GM12878 (cell line): ENCODE results near the gene TYW5. TPM values are rescaled to one million over a fixed set of nuclear protein-coding genes. Genes with fewer than 3 reads are reported as not detected.

Experiments
- ASH2L ChIP-seq: fragments of 300-600, 200-600 bp; sonication (generic); IDR thresholded peaks from 2 replicates; pipeline ENCODE4 v1.6.1; 2017; ENCODE audit warnings: low read depth, mild to moderate bottlenecking, borderline replicate concordance
- CBX5 ChIP-seq: sonication (generic); IDR thresholded peaks from 2 replicates; pipeline ENCODE4 v1.6.1; 2016; ENCODE audit warnings: low read depth, moderate library complexity, mild to moderate bottlenecking, inconsistent platforms
- CHD1 ChIP-seq: IDR thresholded peaks from 2 replicates; pipeline ENCODE4 v1.6.1; 2012; ENCODE audit warnings: low read depth, low read length, improper control_type of control experiment
- CHD2 ChIP-seq: IDR thresholded peaks from 2 replicates; pipeline ENCODE4 v1.6.1; 2011; ENCODE audit warnings: low read depth, low read length, improper control_type of control experiment, borderline replicate concordance
- CTCF ChIP-seq, 3 experiments: IDR thresholded peaks in 2 of 3; conservative IDR thresholded peaks in 1 of 3; 2 replicates each; pipeline ENCODE4 v1.5.1; 2011; ENCODE audit warnings: low read depth in 3 of 3, low read length in 3 of 3, mild to moderate bottlenecking in 3 of 3, control low read depth in 2 of 3, moderate library complexity in 2 of 3, inconsistent platforms in 1 of 3, mixed read lengths in 1 of 3; ENCODE audit not compliant: control insufficient read depth in 2 of 3, insufficient read depth in 1 of 3; ENCODE audit errors: extremely low read depth in 1 of 3
- HDAC2 ChIP-seq: fragments of 200-600 bp; sonication (generic); IDR thresholded peaks from 2 replicates; pipeline ENCODE4 v1.6.1; 2017
- JUNB ChIP-seq: IDR thresholded peaks from 2 replicates; pipeline ENCODE4 v1.6.1; 2016; ENCODE audit warnings: antibody characterized with exemption, mild to moderate bottlenecking
- MEF2A ChIP-seq: IDR thresholded peaks from 2 replicates; pipeline ENCODE4 v1.6.1; 2011; ENCODE audit warnings: low read depth, mild to moderate bottlenecking, low read length, moderate library complexity; ENCODE audit not compliant: insufficient read depth
- MTA2 ChIP-seq: fragments of 450-650 bp; IDR thresholded peaks from 2 replicates; pipeline ENCODE4 v1.6.1; 2016; ENCODE audit warnings: low read depth, mild to moderate bottlenecking, moderate library complexity
- RELA ChIP-seq: fragments of 450-650 bp; IDR thresholded peaks from 2 replicates; pipeline ENCODE4 v1.8.0; 2014; ENCODE audit warnings: borderline replicate concordance; ENCODE audit not compliant: partially characterized antibody
- SIN3A ChIP-seq: IDR thresholded peaks from 2 replicates; pipeline ENCODE4 v1.6.1; 2012; ENCODE audit warnings: low read depth, low read length, improper control_type of control experiment
- SMAD5 ChIP-seq: IDR thresholded peaks from 2 replicates; pipeline ENCODE4 v1.6.1; 2016; ENCODE audit warnings: antibody characterized with exemption, low read depth
- SREBF1 ChIP-seq: IDR thresholded peaks from 2 replicates; pipeline ENCODE4 v1.6.1; 2012; ENCODE audit warnings: mild to moderate bottlenecking, low read length
- TCF12 ChIP-seq: IDR thresholded peaks from 2 replicates; pipeline ENCODE4 v1.6.1; 2011; ENCODE audit warnings: low read depth, mild to moderate bottlenecking, low read length
- ZBTB40 ChIP-seq: fragments of 450-650 bp; IDR thresholded peaks from 2 replicates; pipeline ENCODE4 v1.6.1; 2016; ENCODE audit warnings: mild to moderate bottlenecking, moderate library complexity, borderline replicate concordance
- polyA plus RNA-seq, 11 experiments: library from polyadenylated mRNA; depleted of rRNA in 4 of 11; unstranded in 6 of 11; stranded (reverse) in 5 of 11; fragments of >200 nt; fragmentation: Nextera tagmentation in 4 of 11; fragmentation: Illumina TruSeq in 1 of 11; extraction: Ambion mirVana in 4 of 11; extraction: Trizol in 1 of 11; gene quantifications; 1 replicate in 1 of 11; 2 replicates in 10 of 11; pipeline versions ENCODE4 v1.2.1 to v1.2.3, GENCODE V29; 2011 to 2016; ENCODE audit warnings: inconsistent platforms in 2 of 11, missing spikeins in 2 of 11, low read depth in 1 of 11
- total RNA-seq, 4 experiments: library from RNA; depleted of rRNA in 3 of 4; stranded (reverse); fragments of >200 nt in 3 of 4; fragmentation: Illumina TruSeq in 1 of 4; extraction: Trizol in 1 of 4; gene quantifications; 2 replicates each; pipeline versions ENCODE4 v1.2.1 to v1.2.3, GENCODE V29; 2013 to 2021
- TF ChIP-seq, protein P1 (sequence below): IDR thresholded peaks from 2 replicates; pipeline ENCODE4 v1.6.1; 2012; ENCODE audit warnings: low read depth, low read length, improper control_type of control experiment
- TF ChIP-seq, protein P2 (sequence below): fragments of 450-650 bp; IDR thresholded peaks from 2 replicates; pipeline ENCODE4 v1.6.1; 2016; ENCODE audit warnings: mild to moderate bottlenecking
- TF ChIP-seq, protein P3 (sequence below): fragments of 150-350 bp; IDR thresholded peaks from 2 replicates; pipeline ENCODE4 v1.6.1; 2014; ENCODE audit warnings: mild to moderate bottlenecking, low read depth, low read length

Gene TYW5
- total and polyA plus RNA-seq, 10 of the 15 experiments (the other 5 are each of a cell fraction or from before 2014, with no cell fraction given): 4.6 to 11.8 (median 7.4) TPM

GRCh38 chr2:199911052-199911876 is 44.0 kb downstream of the TYW5 start, which contains the start of gene C2orf69 (continued):
- TF ChIP-seq ASH2L (0 out of 2 replicates have a peak, but pooled peaks have one; percentile 96), CBX5 (no peak), TCF12 (peak; percentile 12; the same call in 1 of the 2 replicates), MEF2A (no peak), SREBF1 (no peak), SIN3A (peak; percentile 99), JUNB (no peak), SMAD5 (peak; percentile 68; the same call in 1 of the 2 replicates), MTA2 (no peak), RELA (no peak), HDAC2 (no peak), CTCF (IDR thresholded peaks at IDR 0.05 in 2 of 3, conservative IDR thresholded peaks at IDR 0.05 in 1 of 3; ENCODE audit: control insufficient read depth in 2 of 3, extremely low read depth in 1 of 3, insufficient read depth in 1 of 3, low read depth in 3 of 3, low read length in 3 of 3) (no peak), ZBTB40 (no peak), CHD2 (peak; percentile 57), CHD1 (no peak)
- TF ChIP-seq, protein P1, sequence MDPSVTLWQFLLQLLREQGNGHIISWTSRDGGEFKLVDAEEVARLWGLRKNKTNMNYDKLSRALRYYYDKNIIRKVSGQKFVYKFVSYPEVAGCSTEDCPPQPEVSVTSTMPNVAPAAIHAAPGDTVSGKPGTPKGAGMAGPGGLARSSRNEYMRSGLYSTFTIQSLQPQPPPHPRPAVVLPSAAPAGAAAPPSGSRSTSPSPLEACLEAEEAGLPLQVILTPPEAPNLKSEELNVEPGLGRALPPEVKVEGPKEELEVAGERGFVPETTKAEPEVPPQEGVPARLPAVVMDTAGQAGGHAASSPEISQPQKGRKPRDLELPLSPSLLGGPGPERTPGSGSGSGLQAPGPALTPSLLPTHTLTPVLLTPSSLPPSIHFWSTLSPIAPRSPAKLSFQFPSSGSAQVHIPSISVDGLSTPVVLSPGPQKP: no peak
- TF ChIP-seq, protein P2, sequence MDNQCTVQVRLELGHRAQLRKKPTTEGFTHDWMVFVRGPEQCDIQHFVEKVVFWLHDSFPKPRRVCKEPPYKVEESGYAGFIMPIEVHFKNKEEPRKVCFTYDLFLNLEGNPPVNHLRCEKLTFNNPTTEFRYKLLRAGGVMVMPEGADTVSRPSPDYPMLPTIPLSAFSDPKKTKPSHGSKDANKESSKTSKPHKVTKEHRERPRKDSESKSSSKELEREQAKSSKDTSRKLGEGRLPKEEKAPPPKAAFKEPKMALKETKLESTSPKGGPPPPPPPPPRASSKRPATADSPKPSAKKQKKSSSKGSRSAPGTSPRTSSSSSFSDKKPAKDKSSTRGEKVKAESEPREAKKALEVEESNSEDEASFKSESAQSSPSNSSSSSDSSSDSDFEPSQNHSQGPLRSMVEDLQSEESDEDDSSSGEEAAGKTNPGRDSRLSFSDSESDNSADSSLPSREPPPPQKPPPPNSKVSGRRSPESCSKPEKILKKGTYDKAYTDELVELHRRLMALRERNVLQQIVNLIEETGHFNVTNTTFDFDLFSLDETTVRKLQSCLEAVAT: no peak
- TF ChIP-seq, protein P3, sequence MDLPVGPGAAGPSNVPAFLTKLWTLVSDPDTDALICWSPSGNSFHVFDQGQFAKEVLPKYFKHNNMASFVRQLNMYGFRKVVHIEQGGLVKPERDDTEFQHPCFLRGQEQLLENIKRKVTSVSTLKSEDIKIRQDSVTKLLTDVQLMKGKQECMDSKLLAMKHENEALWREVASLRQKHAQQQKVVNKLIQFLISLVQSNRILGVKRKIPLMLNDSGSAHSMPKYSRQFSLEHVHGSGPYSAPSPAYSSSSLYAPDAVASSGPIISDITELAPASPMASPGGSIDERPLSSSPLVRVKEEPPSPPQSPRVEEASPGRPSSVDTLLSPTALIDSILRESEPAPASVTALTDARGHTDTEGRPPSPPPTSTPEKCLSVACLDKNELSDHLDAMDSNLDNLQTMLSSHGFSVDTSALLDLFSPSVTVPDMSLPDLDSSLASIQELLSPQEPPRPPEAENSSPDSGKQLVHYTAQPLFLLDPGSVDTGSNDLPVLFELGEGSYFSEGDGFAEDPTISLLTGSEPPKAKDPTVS: no peak
